ENCODE results near the gene ZNF554. TPM values are rescaled to one million over a fixed set of nuclear protein-coding genes. Genes with fewer than 3 reads are reported as not detected.

The ZNF554 gene
- total RNA-seq, 3 donors from 2014 or later, result 3.0 to 4.7 (median 3.9) TPM

GRCh38 chr19:2846180-2846894 is 26.7 kb downstream of the ZNF554 start:
- intact Hi-C loops (cut with DNase I, micrococcal nuclease), result no loop called here
- TF ChIP-seq, protein P1, sequence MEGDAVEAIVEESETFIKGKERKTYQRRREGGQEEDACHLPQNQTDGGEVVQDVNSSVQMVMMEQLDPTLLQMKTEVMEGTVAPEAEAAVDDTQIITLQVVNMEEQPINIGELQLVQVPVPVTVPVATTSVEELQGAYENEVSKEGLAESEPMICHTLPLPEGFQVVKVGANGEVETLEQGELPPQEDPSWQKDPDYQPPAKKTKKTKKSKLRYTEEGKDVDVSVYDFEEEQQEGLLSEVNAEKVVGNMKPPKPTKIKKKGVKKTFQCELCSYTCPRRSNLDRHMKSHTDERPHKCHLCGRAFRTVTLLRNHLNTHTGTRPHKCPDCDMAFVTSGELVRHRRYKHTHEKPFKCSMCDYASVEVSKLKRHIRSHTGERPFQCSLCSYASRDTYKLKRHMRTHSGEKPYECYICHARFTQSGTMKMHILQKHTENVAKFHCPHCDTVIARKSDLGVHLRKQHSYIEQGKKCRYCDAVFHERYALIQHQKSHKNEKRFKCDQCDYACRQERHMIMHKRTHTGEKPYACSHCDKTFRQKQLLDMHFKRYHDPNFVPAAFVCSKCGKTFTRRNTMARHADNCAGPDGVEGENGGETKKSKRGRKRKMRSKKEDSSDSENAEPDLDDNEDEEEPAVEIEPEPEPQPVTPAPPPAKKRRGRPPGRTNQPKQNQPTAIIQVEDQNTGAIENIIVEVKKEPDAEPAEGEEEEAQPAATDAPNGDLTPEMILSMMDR (IDR thresholded peaks at IDR 0.05), result no peak
- peaks cover 5% of the 10 kb centered on the region for H3K4me1 ChIP-seq (ENCODE audit: low read depth)
- no peak for DNase-seq
- no peak for ATAC-seq
- no peaks in the 10 kb centered on the region for H3K36me3 ChIP-seq (ENCODE audit: low read depth)
- no peak overlapping the region for H3K4me3 ChIP-seq
- peaks cover 25% of the 10 kb centered on the region for H3K9me3 ChIP-seq

- H3K36me3 ChIP-seq (ENCODE audit: low read depth), result peaks cover 8% of the 10 kb centered on the region
- peaks cover 37% of the 10 kb centered on the region for H3K9me3 ChIP-seq
- no peak for DNase-seq
- ATAC-seq, result no peak
- TF ChIP-seq, protein P1 (IDR thresholded peaks at IDR 0.05), result no peak
- H3K4me3 ChIP-seq, result no peak overlapping the region
- H3K4me1 ChIP-seq (ENCODE audit: low read depth), result peaks cover under 1% of the 10 kb centered on the region
- intact Hi-C loops (cut with DNase I, micrococcal nuclease), result no loop called here
These were observed 27.8 kb downstream of the ZNF554 start for GRCh38 chr19:2847507-2847906.

GRCh38 chr19:2848616-2849015 is 28.9 kb downstream of the ZNF554 start:
- TF ChIP-seq, protein P1 (IDR thresholded peaks at IDR 0.05), result no peak
- intact Hi-C loops (cut with DNase I, micrococcal nuclease), result no loop called here
- DNase-seq (no peak), ATAC-seq (peak; percentile 35)
- peaks cover 15% of the 10 kb centered on the region for H3K36me3 ChIP-seq (ENCODE audit: low read depth)
- H3K4me1 ChIP-seq (ENCODE audit: low read depth), result no peaks in the 10 kb centered on the region
- peaks cover 48% of the 10 kb centered on the region for H3K9me3 ChIP-seq
- no peak overlapping the region for H3K4me3 ChIP-seq

- ATAC-seq (no peak), DNase-seq (no peak)
- intact Hi-C loops (cut with DNase I, micrococcal nuclease), result no loop called here
- TF ChIP-seq, protein P1 (IDR thresholded peaks at IDR 0.05), result no peak
- peaks cover 64% of the 10 kb centered on the region for H3K9me3 ChIP-seq
- H3K4me3 ChIP-seq, result no peak overlapping the region
- peaks cover 15% of the 10 kb centered on the region for H3K36me3 ChIP-seq (ENCODE audit: low read depth)
- no peaks in the 10 kb centered on the region for H3K4me1 ChIP-seq (ENCODE audit: low read depth)
These were observed 30.7 kb downstream of the ZNF554 start for GRCh38 chr19:2850256-2850925.

DNA sequence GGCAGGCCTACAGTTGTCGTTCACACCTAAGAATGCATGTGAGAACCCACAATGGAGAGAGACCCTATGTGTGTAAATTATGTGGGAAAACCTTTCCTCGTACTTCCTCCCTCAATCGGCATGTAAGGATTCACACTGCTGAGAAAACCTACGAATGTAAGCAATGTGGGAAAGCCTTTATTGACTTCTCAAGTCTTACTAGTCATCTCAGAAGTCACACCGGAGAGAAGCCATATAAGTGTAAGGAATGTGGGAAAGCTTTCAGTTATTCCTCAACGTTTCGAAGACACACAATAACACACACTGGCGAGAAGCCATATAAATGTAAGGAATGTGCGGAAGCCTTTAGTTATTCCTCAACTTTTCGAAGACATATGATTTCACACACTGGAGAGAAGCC is 32.9 kb downstream of the ZNF554 start:
- Histone ChIP-seq H3K9me3 (peaks cover 82% of the 10 kb centered on the region), H3K4me1 (ENCODE audit: low read depth) (no peaks in the 10 kb centered on the region), H3K4me3 (no peak overlapping the region), H3K36me3 (ENCODE audit: low read depth) (peaks cover 15% of the 10 kb centered on the region)
- intact Hi-C loops (cut with DNase I, micrococcal nuclease), result no loop called here
- TF ChIP-seq, protein P1 (IDR thresholded peaks at IDR 0.05), result no peak
- no peak for DNase-seq
- no peak for ATAC-seq

All from mucosa of descending colon (tissue), 3 donors.